HepG2 (cell line): ENCODE results near the gene CACNA1F. TPM values are rescaled to one million over a fixed set of nuclear protein-coding genes. Genes with fewer than 3 reads are reported as not detected.

ENCODE experiments used
- CC2D1A ChIP-seq: sonication (generic); formaldehyde crosslinking; IDR thresholded peaks from 2 replicates; pipeline ENCODE4 v1.8.1; 2023; ENCODE audit warnings: mild to moderate bottlenecking, missing genetic modification reagents
- CHCHD3 ChIP-seq: sonication (generic); formaldehyde crosslinking; IDR thresholded peaks from 2 replicates; pipeline ENCODE4 v1.8.0; 2022; ENCODE audit warnings: mild to moderate bottlenecking, missing genetic modification reagents, moderate library complexity
- FOXA3 ChIP-seq: IDR thresholded peaks from 2 replicates; pipeline ENCODE4 v1.6.1; 2016; ENCODE audit warnings: missing genetic modification reagents, missing compliant biosample characterization
- HDAC6 ChIP-seq: fragments of 200-600 bp; sonication (generic); IDR thresholded peaks from 2 replicates; pipeline ENCODE4 v1.7.0; 2017; ENCODE audit warnings: mild to moderate bottlenecking, antibody characterized with exemption, low read length, low read depth
- HMGXB3 ChIP-seq: sonication (generic); formaldehyde crosslinking; IDR thresholded peaks from 2 replicates; pipeline ENCODE4 v1.4.0; 2020; ENCODE audit warnings: missing genetic modification reagents, borderline replicate concordance
- PLRG1 ChIP-seq: fragments of 450-650 bp; conservative IDR thresholded peaks from 2 replicates; pipeline ENCODE4 v1.6.1; 2016
- RBAK ChIP-seq: sonication (generic); formaldehyde crosslinking; IDR thresholded peaks from 2 replicates; pipeline ENCODE4 v1.5.1; 2020; ENCODE audit warnings: mild to moderate bottlenecking, missing genetic modification reagents
- RNF2 ChIP-seq: fragments of 450-650 bp; conservative IDR thresholded peaks from 2 replicates; pipeline ENCODE4 v1.6.1; 2016; ENCODE audit warnings: low read depth
- RNF219 ChIP-seq: sonication (generic); formaldehyde crosslinking; IDR thresholded peaks from 2 replicates; pipeline ENCODE4 v1.5.0; 2020; ENCODE audit warnings: mild to moderate bottlenecking, missing genetic modification reagents
- TCF12 ChIP-seq, 2 experiments: fragments of 450-650 bp in 1 of 2; sonication (generic) in 1 of 2; formaldehyde crosslinking in 1 of 2; IDR thresholded peaks; 2 replicates each; pipeline versions ENCODE4 v1.6.1 to v1.8.0; 2017 to 2022; ENCODE audit warnings: antibody characterized with exemption in 1 of 2, mild to moderate bottlenecking in 1 of 2, missing genetic modification reagents in 1 of 2, moderate library complexity in 1 of 2
- ZBTB3 ChIP-seq: sonication (generic); formaldehyde crosslinking; IDR thresholded peaks from 2 replicates; pipeline ENCODE4 v1.4.0; 2020; ENCODE audit warnings: low read depth, mild to moderate bottlenecking, moderate library complexity, missing genetic modification reagents, borderline replicate concordance
- ZBTB44 ChIP-seq: sonication (generic); formaldehyde crosslinking; IDR thresholded peaks from 2 replicates; pipeline ENCODE4 v1.4.0; 2020; ENCODE audit warnings: missing genetic modification reagents
- ZFP37 ChIP-seq: sonication (generic); formaldehyde crosslinking; IDR thresholded peaks from 2 replicates; pipeline ENCODE4 v1.4.0; 2020; ENCODE audit warnings: missing genetic modification reagents, borderline replicate concordance
- ZGPAT ChIP-seq: IDR thresholded peaks from 2 replicates; pipeline ENCODE4 v1.6.1; 2016; ENCODE audit warnings: mild to moderate bottlenecking
- ZNF17 ChIP-seq: sonication (generic); formaldehyde crosslinking; IDR thresholded peaks from 2 replicates; pipeline ENCODE4 v1.5.0; 2020; ENCODE audit warnings: mild to moderate bottlenecking, missing genetic modification reagents
- ZNF326 ChIP-seq: sonication (generic); formaldehyde crosslinking; IDR thresholded peaks from 2 replicates; pipeline ENCODE4 v1.4.0; 2020; ENCODE audit warnings: missing genetic modification reagents, borderline replicate concordance
- ZNF337 ChIP-seq: sonication (generic); formaldehyde crosslinking; IDR thresholded peaks from 2 replicates; pipeline ENCODE4 v1.5.1; 2020; ENCODE audit warnings: missing genetic modification reagents, low read depth, mild to moderate bottlenecking, borderline replicate concordance
- ZNF777 ChIP-seq: sonication (generic); formaldehyde crosslinking; IDR thresholded peaks from 2 replicates; pipeline ENCODE4 v1.4.0; 2020; ENCODE audit warnings: missing genetic modification reagents
- ZNF780A ChIP-seq: sonication (generic); formaldehyde crosslinking; IDR thresholded peaks from 2 replicates; pipeline ENCODE4 v1.8.0; 2022; ENCODE audit warnings: mild to moderate bottlenecking, missing genetic modification reagents, moderate library complexity
- polyA plus RNA-seq, 8 experiments: library from polyadenylated mRNA; depleted of rRNA in 3 of 8; stranded (reverse) in 7 of 8; unstranded in 1 of 8; fragments of >200 nt; fragmentation: Illumina TruSeq in 4 of 8; extraction: Trizol in 4 of 8; gene quantifications; 2 replicates each; pipeline versions ENCODE4 v1.2.1 to v1.2.3, GENCODE V29; 2011 to 2016; ENCODE audit warnings: low read depth in 4 of 8, missing spikeins in 1 of 8, mixed read lengths in 1 of 8; ENCODE audit not compliant: insufficient read depth in 1 of 8
- total RNA-seq, 5 experiments: library from RNA; depleted of rRNA; stranded (reverse); fragments of >200 nt; fragmentation: Illumina TruSeq; extraction: Trizol; gene quantifications; 2 replicates each; pipeline ENCODE4 v1.2.3, GENCODE V29; 2016; ENCODE audit warnings: low read depth in 1 of 5

CACNA1F gene
- total and polyA plus RNA-seq, 2 of the 13 experiments (the other 11 are each of a cell fraction or from before 2014, with no cell fraction given), result 0.03 TPM; not detected in 1

- TF ChIP-seq HMGXB3 (0 out of 2 replicates have a peak, but pooled peaks have one; percentile 34), ZNF777 (CRISPR knock-in tag) (peak; percentile 74; the same call in 1 of the 2 replicates), RNF2 (0 out of 2 replicates have a peak, but pooled peaks have one; percentile 41), TCF12 (IDR thresholded peaks at IDR 0.05) (no peak), TCF12 (CRISPR knock-in tag; IDR thresholded peaks at IDR 0.05) (peak; percentile 43; the same call in 1 of the 2 replicates), PLRG1 (no peak), ZFP37 (peak; percentile 79; the same call in 1 of the 2 replicates), ZGPAT (CRISPR knock-in tag) (peak; percentile 76; the same call in 1 of the 2 replicates), ZBTB44 (CRISPR knock-in tag) (peak; percentile 92), FOXA3 (CRISPR knock-in tag) (peak; percentile 59), ZNF780A (CRISPR knock-in tag) (no peak; the same call in 1 of the 2 replicates), CHCHD3 (CRISPR knock-in tag) (peak; percentile 68; the same call in 1 of the 2 replicates), ZNF17 (CRISPR knock-in tag) (no peak), RBAK (CRISPR knock-in tag) (no peak), ZNF326 (no peak), ZNF337 (no peak), HDAC6 (no peak), CC2D1A (CRISPR knock-in tag) (no peak), ZBTB3 (CRISPR knock-in tag) (no peak), RNF219 (CRISPR knock-in tag) (no peak)
Observed at GRCh38 chrX:49199906-49200771, 33.0 kb downstream of the CACNA1F start, which contains the start of gene SYP (continued).
